Measurements from ENCODE around the gene HYLS1. TPM values are rescaled to one million over a fixed set of nuclear protein-coding genes. Genes with fewer than 3 reads are reported as not detected.

Gene HYLS1
- total RNA-seq, 1 experiment from 2014 or later = 18.8 TPM

GRCh38 chr11:125902927-125903710 is 15.7 kb downstream of the HYLS1 start, which contains the start of gene PUS3:
Gene PUS3, minus strand, starts transcription at chr11:125903206. Its CDS starts 6,922 bp downstream, at chr11:125896284.
- Histone ChIP-seq H3K27ac (ENCODE audit: low read depth, low read length, poor library complexity, severe bottlenecking) (peak within 1 kb of the TSS; percentile 32), H3K4me1 (ENCODE audit: insufficient read depth, low read length, poor library complexity, severe bottlenecking) (peaks cover 18% of the 10 kb centered on the region), H3K36me3 (ENCODE audit: insufficient read depth, low read length, poor library complexity, severe bottlenecking) (peaks cover 15% of the 10 kb centered on the region), H3K27me3 (replicated peaks; ENCODE audit: insufficient read depth, low read depth, low read length, poor library complexity) (peaks cover 24% of the 10 kb centered on the region), H3K9me3 (ENCODE audit: low read depth, low read length, poor library complexity, severe bottlenecking) (no peaks in the 10 kb centered on the region), H3K4me3 (ENCODE audit: low read depth, low read length, poor library complexity, severe bottlenecking) (peak within 1 kb of the TSS; percentile 59)
- DNase-seq (ENCODE audit: low spot score) = peak; percentile 94
- no peak for TF ChIP-seq EZH2 (IDR thresholded peaks at IDR 0.05; ENCODE audit: borderline replicate concordance, low read depth, low read length, poor library complexity, severe bottlenecking)
- TF ChIP-seq CTCF (conservative IDR thresholded peaks at IDR 0.05; ENCODE audit: low read depth, low read length) = no peak
- intact Hi-C loops (cut with micrococcal nuclease; ENCODE audit: unreplicated experiment) = no loop called here
- ChIA-PET CTCF (no interaction called here), POLR2A (ENCODE audit: low non-redundant PET) (interaction anchor here (1.2 kb wide), 1 partner anchor 15 kb away, joined by 7 read pairs; no protein-coding TSS in a partner anchor)
- no TSS peak for BruUV-seq (replicated peaks)

- peak within 1 kb of the TSS; percentile 59 for H3K4me3 ChIP-seq (ENCODE audit: low read depth, low read length, poor library complexity, severe bottlenecking)
- DNase-seq (ENCODE audit: low spot score) = peak; percentile 67
- TF ChIP-seq CTCF (conservative IDR thresholded peaks at IDR 0.05; ENCODE audit: low read depth, low read length) (no peak), EZH2 (IDR thresholded peaks at IDR 0.05; ENCODE audit: borderline replicate concordance, low read depth, low read length, poor library complexity, severe bottlenecking) (peak; percentile 53)
- H3K27ac ChIP-seq (ENCODE audit: low read depth, low read length, poor library complexity, severe bottlenecking) = no peak within 1 kb of the TSS
- POLR2A ChIA-PET (ENCODE audit: low non-redundant PET) = interaction anchor here (1.2 kb wide), 1 partner anchor 16 kb away, joined by 7 read pairs; no protein-coding TSS in a partner anchor
- H3K27me3 ChIP-seq (replicated peaks; ENCODE audit: insufficient read depth, low read depth, low read length, poor library complexity) = peaks cover 27% of the 10 kb centered on the region
- CTCF ChIA-PET = no interaction called here
- H3K4me1 ChIP-seq (ENCODE audit: insufficient read depth, low read length, poor library complexity, severe bottlenecking) = peaks cover 18% of the 10 kb centered on the region
- peaks cover 15% of the 10 kb centered on the region for H3K36me3 ChIP-seq (ENCODE audit: insufficient read depth, low read length, poor library complexity, severe bottlenecking)
- no TSS peak for BruUV-seq (replicated peaks)
- intact Hi-C loops (cut with micrococcal nuclease; ENCODE audit: unreplicated experiment) = no loop called here
- H3K9me3 ChIP-seq (ENCODE audit: low read depth, low read length, poor library complexity, severe bottlenecking) = no peaks in the 10 kb centered on the region
Measured at GRCh38 chr11:125903711-125904659, 16.5 kb downstream of the HYLS1 start, which contains the start of gene DDX25. Gene DDX25, plus strand, starts transcription at chr11:125904508. Its CDS starts 10 bp downstream, at chr11:125904518.

- intact Hi-C loops (cut with micrococcal nuclease; ENCODE audit: unreplicated experiment) = no loop called here
- H3K9me3 ChIP-seq (ENCODE audit: low read depth, low read length, poor library complexity, severe bottlenecking) = no peaks in the 10 kb centered on the region
- H3K27me3 ChIP-seq (replicated peaks; ENCODE audit: insufficient read depth, low read depth, low read length, poor library complexity) = peaks cover 27% of the 10 kb centered on the region
- no peak for TF ChIP-seq EZH2 (IDR thresholded peaks at IDR 0.05; ENCODE audit: borderline replicate concordance, low read depth, low read length, poor library complexity, severe bottlenecking)
- no peak for TF ChIP-seq CTCF (conservative IDR thresholded peaks at IDR 0.05; ENCODE audit: low read depth, low read length)
- ChIA-PET POLR2A (ENCODE audit: low non-redundant PET) (no interaction called here), CTCF (no interaction called here)
- H3K36me3 ChIP-seq (ENCODE audit: insufficient read depth, low read length, poor library complexity, severe bottlenecking) = peaks cover 8% of the 10 kb centered on the region
- no peak for DNase-seq (ENCODE audit: low spot score)
- peaks cover 18% of the 10 kb centered on the region for H3K4me1 ChIP-seq (ENCODE audit: insufficient read depth, low read length, poor library complexity, severe bottlenecking)
- peak overlapping the region; percentile 59 for H3K4me3 ChIP-seq (ENCODE audit: low read depth, low read length, poor library complexity, severe bottlenecking)
- BruUV-seq (replicated peaks) = no TSS peak
- no peak overlapping the region for H3K27ac ChIP-seq (ENCODE audit: low read depth, low read length, poor library complexity, severe bottlenecking)
Measured at GRCh38 chr11:125904678-125905077, 17.2 kb downstream of the HYLS1 start.

Measured in A673 (cell line).